GM12874 (cell line): ENCODE measurements around the gene RFX8.

Experiments
- TF ChIP-seq, protein P1 (sequence below): IDR thresholded peaks from 2 replicates; pipeline ENCODE4 v1.5.1; 2011; ENCODE audit warnings: low read depth, mild to moderate bottlenecking, control low read depth, low read length, moderate library complexity; ENCODE audit not compliant: insufficient read depth

RFX8 gene

GRCh38 chr2:101516349-101516748, 41.4 kb upstream of the RFX8 start:
- TF ChIP-seq, protein P1, sequence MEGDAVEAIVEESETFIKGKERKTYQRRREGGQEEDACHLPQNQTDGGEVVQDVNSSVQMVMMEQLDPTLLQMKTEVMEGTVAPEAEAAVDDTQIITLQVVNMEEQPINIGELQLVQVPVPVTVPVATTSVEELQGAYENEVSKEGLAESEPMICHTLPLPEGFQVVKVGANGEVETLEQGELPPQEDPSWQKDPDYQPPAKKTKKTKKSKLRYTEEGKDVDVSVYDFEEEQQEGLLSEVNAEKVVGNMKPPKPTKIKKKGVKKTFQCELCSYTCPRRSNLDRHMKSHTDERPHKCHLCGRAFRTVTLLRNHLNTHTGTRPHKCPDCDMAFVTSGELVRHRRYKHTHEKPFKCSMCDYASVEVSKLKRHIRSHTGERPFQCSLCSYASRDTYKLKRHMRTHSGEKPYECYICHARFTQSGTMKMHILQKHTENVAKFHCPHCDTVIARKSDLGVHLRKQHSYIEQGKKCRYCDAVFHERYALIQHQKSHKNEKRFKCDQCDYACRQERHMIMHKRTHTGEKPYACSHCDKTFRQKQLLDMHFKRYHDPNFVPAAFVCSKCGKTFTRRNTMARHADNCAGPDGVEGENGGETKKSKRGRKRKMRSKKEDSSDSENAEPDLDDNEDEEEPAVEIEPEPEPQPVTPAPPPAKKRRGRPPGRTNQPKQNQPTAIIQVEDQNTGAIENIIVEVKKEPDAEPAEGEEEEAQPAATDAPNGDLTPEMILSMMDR: no peak

DNA sequence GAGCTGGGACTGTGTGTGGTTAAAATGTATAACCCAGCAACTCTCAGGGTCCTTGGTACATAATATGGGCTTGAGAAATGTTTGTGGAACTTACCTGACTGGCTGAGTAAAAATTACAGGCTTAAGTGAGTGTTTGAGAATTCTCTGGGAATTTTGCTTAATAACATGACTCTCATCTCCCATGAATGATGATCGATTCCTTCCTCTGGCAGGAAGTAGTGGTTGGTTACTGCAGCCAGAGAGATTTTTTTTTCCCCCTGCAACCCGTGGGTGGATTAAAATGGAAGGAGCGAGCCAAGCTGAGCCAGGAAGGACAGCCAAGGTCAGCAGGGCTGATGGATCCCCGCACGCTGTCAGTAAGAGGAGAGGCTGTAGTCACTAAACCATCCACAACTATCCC, 40.6 kb upstream of the RFX8 start:
- TF ChIP-seq, protein P1: no peak

DNA sequence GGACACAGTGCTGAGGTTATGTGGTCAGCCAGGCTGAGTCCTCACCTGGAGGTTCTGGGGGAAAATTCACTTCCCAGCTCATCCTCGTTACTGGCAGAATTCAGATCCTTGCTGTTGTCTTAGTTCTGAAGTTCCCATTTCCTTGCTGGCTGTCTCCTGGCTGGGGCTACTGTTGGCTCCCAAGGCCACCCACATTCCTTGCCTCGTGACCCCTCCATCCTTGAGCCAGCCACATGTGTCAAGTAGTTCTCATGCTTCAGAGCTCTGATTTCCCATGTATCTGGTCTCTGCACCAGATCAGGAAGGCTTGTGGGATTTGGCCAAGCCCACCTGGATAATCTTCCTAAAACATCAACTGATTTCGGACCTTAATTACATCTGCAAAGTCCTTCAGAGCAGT, 38.1 kb upstream of the RFX8 start:
- TF ChIP-seq, protein P1: no peak

- TF ChIP-seq, protein P1: no peak
Observed at GRCh38 chr2:101511381-101511780, 36.5 kb upstream of the RFX8 start.

GRCh38 chr2:101509499-101510284, 34.8 kb upstream of the RFX8 start:
- TF ChIP-seq, protein P1: no peak

GRCh38 chr2:101508636-101509035, 33.7 kb upstream of the RFX8 start:
- TF ChIP-seq, protein P1: no peak

GRCh38 chr2:101502095-101502494, 27.2 kb upstream of the RFX8 start:
- TF ChIP-seq, protein P1: no peak
